ENCODE results near the gene NRAS.

DNA sequence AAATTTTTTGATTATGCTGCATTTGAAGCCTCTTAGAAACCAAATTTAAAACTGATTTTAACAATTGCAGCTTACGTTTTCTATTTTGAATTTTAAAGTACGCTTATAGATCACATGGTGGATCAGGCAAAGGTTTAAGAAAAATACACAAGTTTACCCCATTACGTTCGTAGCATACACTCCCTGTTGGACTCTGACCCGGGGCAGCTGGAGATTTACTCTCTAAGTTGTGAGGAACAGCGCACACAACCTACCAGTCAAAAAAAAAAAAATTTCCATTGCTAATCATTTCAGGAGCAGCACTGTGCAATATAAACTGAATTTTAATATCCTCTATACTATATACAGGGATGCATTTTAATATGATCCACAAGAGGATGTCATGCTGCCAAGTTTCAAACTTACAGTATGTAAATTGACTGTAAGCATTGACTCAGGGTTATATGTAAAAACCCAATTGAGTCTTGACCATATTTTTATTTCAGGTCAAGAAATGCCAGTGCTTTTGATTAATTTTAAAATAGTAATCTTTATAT lies 20.8 kb upstream of the NRAS start:
- TF ChIP-seq POLR2A (IDR thresholded peaks at IDR 0.05) = no peak
- TF ChIP-seq, protein P1, sequence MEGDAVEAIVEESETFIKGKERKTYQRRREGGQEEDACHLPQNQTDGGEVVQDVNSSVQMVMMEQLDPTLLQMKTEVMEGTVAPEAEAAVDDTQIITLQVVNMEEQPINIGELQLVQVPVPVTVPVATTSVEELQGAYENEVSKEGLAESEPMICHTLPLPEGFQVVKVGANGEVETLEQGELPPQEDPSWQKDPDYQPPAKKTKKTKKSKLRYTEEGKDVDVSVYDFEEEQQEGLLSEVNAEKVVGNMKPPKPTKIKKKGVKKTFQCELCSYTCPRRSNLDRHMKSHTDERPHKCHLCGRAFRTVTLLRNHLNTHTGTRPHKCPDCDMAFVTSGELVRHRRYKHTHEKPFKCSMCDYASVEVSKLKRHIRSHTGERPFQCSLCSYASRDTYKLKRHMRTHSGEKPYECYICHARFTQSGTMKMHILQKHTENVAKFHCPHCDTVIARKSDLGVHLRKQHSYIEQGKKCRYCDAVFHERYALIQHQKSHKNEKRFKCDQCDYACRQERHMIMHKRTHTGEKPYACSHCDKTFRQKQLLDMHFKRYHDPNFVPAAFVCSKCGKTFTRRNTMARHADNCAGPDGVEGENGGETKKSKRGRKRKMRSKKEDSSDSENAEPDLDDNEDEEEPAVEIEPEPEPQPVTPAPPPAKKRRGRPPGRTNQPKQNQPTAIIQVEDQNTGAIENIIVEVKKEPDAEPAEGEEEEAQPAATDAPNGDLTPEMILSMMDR (IDR thresholded peaks at IDR 0.05) = no peak
- TF ChIP-seq EP300 (IDR thresholded peaks at IDR 0.05) = no peak
- no peak for TF ChIP-seq POLR2AphosphoS5 (IDR thresholded peaks at IDR 0.05)
